H1 (cell line): ENCODE measurements around the gene GNAI2. TPM values are rescaled to one million over a fixed set of nuclear protein-coding genes. Genes with fewer than 3 reads are reported as not detected.
A peak's percentile ranks its signal among the peaks of the same experiment; 100 is the strongest.

Experiments used
- CHD1 ChIP-seq: IDR thresholded peaks from 2 replicates; pipeline ENCODE4 v1.6.1; 2012; ENCODE audit warnings: low read depth, low read length, improper control_type of control experiment
- CHD2 ChIP-seq: IDR thresholded peaks from 2 replicates; pipeline ENCODE4 v1.6.1; 2012; ENCODE audit warnings: low read length, improper control_type of control experiment
- CREB1 ChIP-seq: IDR thresholded peaks from 2 replicates; pipeline ENCODE4 v1.6.1; 2012; ENCODE audit warnings: inconsistent platforms
- GTF2F1 ChIP-seq: IDR thresholded peaks from 2 replicates; pipeline ENCODE4 v1.6.1; 2012; ENCODE audit warnings: low read depth, low read length, improper control_type of control experiment, borderline replicate concordance
- NANOG ChIP-seq: IDR thresholded peaks from 2 replicates; pipeline ENCODE4 v1.6.1; 2011; ENCODE audit warnings: low read length, low read depth, mild to moderate bottlenecking, inconsistent platforms; ENCODE audit not compliant: insufficient read depth, poor library complexity, severe bottlenecking
- SAP30 ChIP-seq: fragments of 300-600 bp; sonication (generic); IDR thresholded peaks from 2 replicates; pipeline ENCODE4 v1.7.1; 2012; ENCODE audit warnings: low read length, moderate library complexity, mild to moderate bottlenecking, inconsistent platforms; ENCODE audit not compliant: insufficient read depth, insufficient replicate concordance
- SIRT6 ChIP-seq: IDR thresholded peaks from one replicate; pipeline ENCODE4 v1.7.1; 2012; ENCODE audit warnings: low read length, inconsistent platforms
- SP1 ChIP-seq: IDR thresholded peaks from 2 replicates; pipeline ENCODE4 v1.6.1; 2011; ENCODE audit warnings: low read depth, low read length
- SP4 ChIP-seq: IDR thresholded peaks from 2 replicates; pipeline ENCODE4 v1.6.1; 2012; ENCODE audit warnings: low read length, inconsistent platforms
- ZNF274 ChIP-seq: IDR thresholded peaks from 2 replicates; pipeline ENCODE4 v1.7.0; 2012; ENCODE audit warnings: low read length, borderline replicate concordance; ENCODE audit errors: extremely low read depth
- polyA plus RNA-seq, 7 experiments: library from polyadenylated mRNA; depleted of rRNA in 3 of 7; stranded (reverse) in 5 of 7; unstranded in 2 of 7; fragments of >200 nt in 5 of 7; fragments of 200-250 nt in 2 of 7; gene quantifications; 1 replicate in 5 of 7; 2 replicates in 1 of 7; 4 replicates in 1 of 7; pipeline versions ENCODE4 v1.2.1 to v1.2.3, GENCODE V29; 2011 to 2013; ENCODE audit warnings: missing spikeins in 2 of 7, mixed read lengths in 2 of 7
- total RNA-seq: library from RNA; stranded (reverse); fragmentation: NEBNext Ultra II Directional; extraction: Animal tissue kit (Norgen Biotek cat#: 25700); gene quantifications from 2 replicates; pipeline ENCODE4 v1.2.1, GENCODE V29; 2021
- TF ChIP-seq, protein P1 (sequence below): fragments of 300-600 bp; sonication (generic); IDR thresholded peaks from 2 replicates; pipeline ENCODE4 v1.7.1; 2012; ENCODE audit warnings: low read length, moderate library complexity, mild to moderate bottlenecking, inconsistent platforms; ENCODE audit not compliant: insufficient replicate concordance
- TF ChIP-seq, protein P2 (sequence below): IDR thresholded peaks from 2 replicates; pipeline ENCODE4 v1.6.1; 2011; ENCODE audit warnings: low read length, improper control_type of control experiment

GNAI2 gene
- total and polyA plus RNA-seq, 2 of the 8 experiments (the other 6 are each of a cell fraction or from before 2014, with no cell fraction given), result 168 to 539 TPM

DNA sequence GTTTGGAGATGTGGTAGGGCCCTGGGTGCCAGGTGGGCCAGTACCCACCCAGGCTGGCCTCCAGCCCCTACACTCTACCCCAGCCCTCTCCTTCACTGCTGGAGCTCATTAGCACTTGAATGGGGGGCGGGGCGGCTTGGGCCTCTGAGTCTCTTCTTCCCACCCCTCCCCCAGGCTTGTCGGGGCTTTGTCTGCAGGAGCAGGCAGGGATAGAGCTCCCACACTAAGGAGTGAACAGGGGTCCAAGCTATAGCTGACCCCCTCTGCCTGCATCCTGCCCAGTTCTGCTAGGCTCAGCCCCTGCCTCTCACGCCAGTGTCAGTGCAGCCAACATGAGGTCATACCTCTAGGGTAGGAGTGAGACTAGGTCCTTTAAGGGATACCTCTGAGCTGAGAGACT is 5.2 kb downstream of the GNAI2 start (continued):
- TF ChIP-seq, protein P1, sequence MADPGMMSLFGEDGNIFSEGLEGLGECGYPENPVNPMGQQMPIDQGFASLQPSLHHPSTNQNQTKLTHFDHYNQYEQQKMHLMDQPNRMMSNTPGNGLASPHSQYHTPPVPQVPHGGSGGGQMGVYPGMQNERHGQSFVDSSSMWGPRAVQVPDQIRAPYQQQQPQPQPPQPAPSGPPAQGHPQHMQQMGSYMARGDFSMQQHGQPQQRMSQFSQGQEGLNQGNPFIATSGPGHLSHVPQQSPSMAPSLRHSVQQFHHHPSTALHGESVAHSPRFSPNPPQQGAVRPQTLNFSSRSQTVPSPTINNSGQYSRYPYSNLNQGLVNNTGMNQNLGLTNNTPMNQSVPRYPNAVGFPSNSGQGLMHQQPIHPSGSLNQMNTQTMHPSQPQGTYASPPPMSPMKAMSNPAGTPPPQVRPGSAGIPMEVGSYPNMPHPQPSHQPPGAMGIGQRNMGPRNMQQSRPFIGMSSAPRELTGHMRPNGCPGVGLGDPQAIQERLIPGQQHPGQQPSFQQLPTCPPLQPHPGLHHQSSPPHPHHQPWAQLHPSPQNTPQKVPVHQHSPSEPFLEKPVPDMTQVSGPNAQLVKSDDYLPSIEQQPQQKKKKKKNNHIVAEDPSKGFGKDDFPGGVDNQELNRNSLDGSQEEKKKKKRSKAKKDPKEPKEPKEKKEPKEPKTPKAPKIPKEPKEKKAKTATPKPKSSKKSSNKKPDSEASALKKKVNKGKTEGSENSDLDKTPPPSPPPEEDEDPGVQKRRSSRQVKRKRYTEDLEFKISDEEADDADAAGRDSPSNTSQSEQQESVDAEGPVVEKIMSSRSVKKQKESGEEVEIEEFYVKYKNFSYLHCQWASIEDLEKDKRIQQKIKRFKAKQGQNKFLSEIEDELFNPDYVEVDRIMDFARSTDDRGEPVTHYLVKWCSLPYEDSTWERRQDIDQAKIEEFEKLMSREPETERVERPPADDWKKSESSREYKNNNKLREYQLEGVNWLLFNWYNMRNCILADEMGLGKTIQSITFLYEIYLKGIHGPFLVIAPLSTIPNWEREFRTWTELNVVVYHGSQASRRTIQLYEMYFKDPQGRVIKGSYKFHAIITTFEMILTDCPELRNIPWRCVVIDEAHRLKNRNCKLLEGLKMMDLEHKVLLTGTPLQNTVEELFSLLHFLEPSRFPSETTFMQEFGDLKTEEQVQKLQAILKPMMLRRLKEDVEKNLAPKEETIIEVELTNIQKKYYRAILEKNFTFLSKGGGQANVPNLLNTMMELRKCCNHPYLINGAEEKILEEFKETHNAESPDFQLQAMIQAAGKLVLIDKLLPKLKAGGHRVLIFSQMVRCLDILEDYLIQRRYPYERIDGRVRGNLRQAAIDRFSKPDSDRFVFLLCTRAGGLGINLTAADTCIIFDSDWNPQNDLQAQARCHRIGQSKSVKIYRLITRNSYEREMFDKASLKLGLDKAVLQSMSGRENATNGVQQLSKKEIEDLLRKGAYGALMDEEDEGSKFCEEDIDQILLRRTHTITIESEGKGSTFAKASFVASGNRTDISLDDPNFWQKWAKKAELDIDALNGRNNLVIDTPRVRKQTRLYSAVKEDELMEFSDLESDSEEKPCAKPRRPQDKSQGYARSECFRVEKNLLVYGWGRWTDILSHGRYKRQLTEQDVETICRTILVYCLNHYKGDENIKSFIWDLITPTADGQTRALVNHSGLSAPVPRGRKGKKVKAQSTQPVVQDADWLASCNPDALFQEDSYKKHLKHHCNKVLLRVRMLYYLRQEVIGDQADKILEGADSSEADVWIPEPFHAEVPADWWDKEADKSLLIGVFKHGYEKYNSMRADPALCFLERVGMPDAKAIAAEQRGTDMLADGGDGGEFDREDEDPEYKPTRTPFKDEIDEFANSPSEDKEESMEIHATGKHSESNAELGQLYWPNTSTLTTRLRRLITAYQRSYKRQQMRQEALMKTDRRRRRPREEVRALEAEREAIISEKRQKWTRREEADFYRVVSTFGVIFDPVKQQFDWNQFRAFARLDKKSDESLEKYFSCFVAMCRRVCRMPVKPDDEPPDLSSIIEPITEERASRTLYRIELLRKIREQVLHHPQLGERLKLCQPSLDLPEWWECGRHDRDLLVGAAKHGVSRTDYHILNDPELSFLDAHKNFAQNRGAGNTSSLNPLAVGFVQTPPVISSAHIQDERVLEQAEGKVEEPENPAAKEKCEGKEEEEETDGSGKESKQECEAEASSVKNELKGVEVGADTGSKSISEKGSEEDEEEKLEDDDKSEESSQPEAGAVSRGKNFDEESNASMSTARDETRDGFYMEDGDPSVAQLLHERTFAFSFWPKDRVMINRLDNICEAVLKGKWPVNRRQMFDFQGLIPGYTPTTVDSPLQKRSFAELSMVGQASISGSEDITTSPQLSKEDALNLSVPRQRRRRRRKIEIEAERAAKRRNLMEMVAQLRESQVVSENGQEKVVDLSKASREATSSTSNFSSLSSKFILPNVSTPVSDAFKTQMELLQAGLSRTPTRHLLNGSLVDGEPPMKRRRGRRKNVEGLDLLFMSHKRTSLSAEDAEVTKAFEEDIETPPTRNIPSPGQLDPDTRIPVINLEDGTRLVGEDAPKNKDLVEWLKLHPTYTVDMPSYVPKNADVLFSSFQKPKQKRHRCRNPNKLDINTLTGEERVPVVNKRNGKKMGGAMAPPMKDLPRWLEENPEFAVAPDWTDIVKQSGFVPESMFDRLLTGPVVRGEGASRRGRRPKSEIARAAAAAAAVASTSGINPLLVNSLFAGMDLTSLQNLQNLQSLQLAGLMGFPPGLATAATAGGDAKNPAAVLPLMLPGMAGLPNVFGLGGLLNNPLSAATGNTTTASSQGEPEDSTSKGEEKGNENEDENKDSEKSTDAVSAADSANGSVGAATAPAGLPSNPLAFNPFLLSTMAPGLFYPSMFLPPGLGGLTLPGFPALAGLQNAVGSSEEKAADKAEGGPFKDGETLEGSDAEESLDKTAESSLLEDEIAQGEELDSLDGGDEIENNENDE, result no peak
- TF ChIP-seq SAP30 (no peak), SP1 (peak; percentile 85), SIRT6 (no peak), CHD2 (0 out of 2 replicates have a peak, but pooled peaks have one; percentile 8), NANOG (peak; percentile 18), ZNF274 (no peak), SP4 (0 out of 2 replicates have a peak, but pooled peaks have one; percentile 57), CHD1 (no peak), CREB1 (no peak), GTF2F1 (no peak)
- TF ChIP-seq, protein P2, sequence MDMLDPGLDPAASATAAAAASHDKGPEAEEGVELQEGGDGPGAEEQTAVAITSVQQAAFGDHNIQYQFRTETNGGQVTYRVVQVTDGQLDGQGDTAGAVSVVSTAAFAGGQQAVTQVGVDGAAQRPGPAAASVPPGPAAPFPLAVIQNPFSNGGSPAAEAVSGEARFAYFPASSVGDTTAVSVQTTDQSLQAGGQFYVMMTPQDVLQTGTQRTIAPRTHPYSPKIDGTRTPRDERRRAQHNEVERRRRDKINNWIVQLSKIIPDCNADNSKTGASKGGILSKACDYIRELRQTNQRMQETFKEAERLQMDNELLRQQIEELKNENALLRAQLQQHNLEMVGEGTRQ, result no peak
